Measurements from ENCODE around the gene NPC1L1.

GRCh38 chr7:44466300-44467216 lies 74.6 kb downstream of the NPC1L1 start:
- no peak for TF ChIP-seq CTCF (conservative IDR thresholded peaks at IDR 0.05; ENCODE audit: low read depth, low read length)
- peak; percentile 83 for TF ChIP-seq MXI1 (IDR thresholded peaks at IDR 0.05; ENCODE audit: borderline replicate concordance, low read depth, low read length)
- no peak for TF ChIP-seq POLR2A (IDR thresholded peaks at IDR 0.05; ENCODE audit: low read depth, low read length)
- no peak for TF ChIP-seq MAFK (IDR thresholded peaks at IDR 0.05; ENCODE audit: low read depth, low read length)
- TF ChIP-seq BHLHE40 (IDR thresholded peaks at IDR 0.05; ENCODE audit: low read depth, low read length) = no peak
- TF ChIP-seq RAD21 (IDR thresholded peaks at IDR 0.05; ENCODE audit: low read length) = no peak
- TF ChIP-seq CEBPB (IDR thresholded peaks at IDR 0.05; ENCODE audit: low read depth, low read length) = no peak
- no peak for TF ChIP-seq RFX5 (IDR thresholded peaks at IDR 0.05; ENCODE audit: low read depth, low read length)
- TF ChIP-seq SMC3 (IDR thresholded peaks at IDR 0.05; ENCODE audit: low read depth, low read length) = no peak
- TF ChIP-seq FOS (IDR thresholded peaks at IDR 0.05; ENCODE audit: low read depth, low read length) = no peak
- TF ChIP-seq, protein P1, sequence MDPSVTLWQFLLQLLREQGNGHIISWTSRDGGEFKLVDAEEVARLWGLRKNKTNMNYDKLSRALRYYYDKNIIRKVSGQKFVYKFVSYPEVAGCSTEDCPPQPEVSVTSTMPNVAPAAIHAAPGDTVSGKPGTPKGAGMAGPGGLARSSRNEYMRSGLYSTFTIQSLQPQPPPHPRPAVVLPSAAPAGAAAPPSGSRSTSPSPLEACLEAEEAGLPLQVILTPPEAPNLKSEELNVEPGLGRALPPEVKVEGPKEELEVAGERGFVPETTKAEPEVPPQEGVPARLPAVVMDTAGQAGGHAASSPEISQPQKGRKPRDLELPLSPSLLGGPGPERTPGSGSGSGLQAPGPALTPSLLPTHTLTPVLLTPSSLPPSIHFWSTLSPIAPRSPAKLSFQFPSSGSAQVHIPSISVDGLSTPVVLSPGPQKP (IDR thresholded peaks at IDR 0.05; ENCODE audit: borderline replicate concordance, low read depth, low read length) = no peak
- no peak for TF ChIP-seq MAZ (IDR thresholded peaks at IDR 0.05; ENCODE audit: borderline replicate concordance, low read depth, low read length)
